Naive thymus-derived CD4-positive, alpha-beta T cell (primary cell): ENCODE results near the gene SPINK4. TPM values are rescaled to one million over a fixed set of nuclear protein-coding genes. Genes with fewer than 3 reads are reported as not detected.
A peak's percentile ranks its signal among the peaks of the same experiment; 100 is the strongest.

ENCODE experiments used
- ATAC-seq: fragments of 150-1000 bp; cut with Tn5 transposase; 2 replicates; pipeline ENCODE4 v1.10.0; 2021; ENCODE audit warnings: mild to moderate bottlenecking, moderate library complexity
- CTCF ChIA-PET: fragments of 350-600 bp; sonication (Branson Sonifier 250); formaldehyde crosslinking; loops from one replicate; lab custom pipeline; 2021; ENCODE audit warnings: antibody characterized with exemption; lab: Charles Lee
- POLR2A ChIA-PET: fragments of 350-600 bp; sonication (Branson Sonifier 250); formaldehyde crosslinking; loops from one replicate; lab custom pipeline; 2021; ENCODE audit warnings: antibody characterized with exemption, inconsistent platforms; lab: Charles Lee
- DNase-seq, 9 donors: peaks; one replicate each; pipeline versions ENCODE4 v3.0.0 to v3.0.0-alpha.2; 2020 to 2022; ENCODE audit warnings: mixed read lengths in 1 of 9
- H3K27ac ChIP-seq: one replicate; pipeline ENCODE4 v1.7.0; 2013; ENCODE audit warnings: mild to moderate bottlenecking, low read depth, low read length, moderate library complexity
- H3K27me3 ChIP-seq, 2 donors: one replicate each; pipeline ENCODE4 v1.7.0; 2013; ENCODE audit warnings: low read length in 2 of 2, mild to moderate bottlenecking in 2 of 2, moderate library complexity in 2 of 2; ENCODE audit not compliant: control insufficient read depth in 2 of 2, insufficient read depth in 2 of 2
- H3K36me3 ChIP-seq, 3 experiments: 1 replicate in 2 of 3; 2 replicates in 1 of 3; pipeline ENCODE4 v1.7.0; 2013; ENCODE audit warnings: low read length in 3 of 3, mild to moderate bottlenecking in 3 of 3, moderate library complexity in 1 of 3; ENCODE audit not compliant: insufficient read depth in 3 of 3, control insufficient read depth in 2 of 3
- H3K4me1 ChIP-seq, 2 donors: one replicate each; pipeline ENCODE4 v1.7.0; 2013; ENCODE audit warnings: low read length in 2 of 2, mild to moderate bottlenecking in 2 of 2, moderate library complexity in 1 of 2; ENCODE audit not compliant: control insufficient read depth in 2 of 2, insufficient read depth in 2 of 2
- H3K4me3 ChIP-seq: 2 replicates; pipeline ENCODE4 v1.7.0; 2013; ENCODE audit warnings: mild to moderate bottlenecking, low read length
- H3K9me3 ChIP-seq, 3 experiments: 1 replicate in 2 of 3; 2 replicates in 1 of 3; pipeline ENCODE4 v1.7.0; 2013; ENCODE audit warnings: low read length in 3 of 3; ENCODE audit not compliant: control insufficient read depth in 2 of 3
- H3K27ac Mint-ChIP-seq, 9 donors: one replicate each; pipeline ENCODE4 v1.8.0; 2020 to 2022; ENCODE audit warnings: mixed read lengths in 9 of 9, mild to moderate bottlenecking in 8 of 9, moderate library complexity in 5 of 9, inconsistent platforms in 2 of 9
- H3K27me3 Mint-ChIP-seq, 5 donors: one replicate each; pipeline ENCODE4 v1.8.0; 2021 to 2022; ENCODE audit warnings: mixed read lengths in 5 of 5, mild to moderate bottlenecking in 1 of 5
- H3K36me3 Mint-ChIP-seq, 5 donors: one replicate each; pipeline ENCODE4 v1.8.0; 2020 to 2022; ENCODE audit warnings: mixed read lengths in 5 of 5, mild to moderate bottlenecking in 3 of 5, inconsistent platforms in 1 of 5
- H3K4me1 Mint-ChIP-seq, 7 donors: one replicate each; pipeline ENCODE4 v1.8.0; 2020 to 2022; ENCODE audit warnings: mixed read lengths in 7 of 7, mild to moderate bottlenecking in 3 of 7, inconsistent platforms in 1 of 7
- H3K4me3 Mint-ChIP-seq, 10 donors: one replicate each; pipeline ENCODE4 v1.8.0; 2020 to 2022; ENCODE audit warnings: mild to moderate bottlenecking in 10 of 10, mixed read lengths in 10 of 10, moderate library complexity in 6 of 10, inconsistent platforms in 2 of 10
- H3K9me3 Mint-ChIP-seq, 11 donors: one replicate each; pipeline ENCODE4 v1.8.0; 2020 to 2022; ENCODE audit warnings: mixed read lengths in 11 of 11, mild to moderate bottlenecking in 4 of 11, inconsistent platforms in 1 of 11, moderate library complexity in 1 of 11
- intact Hi-C, 2 donors: fragments of 100-400 bp; cut with micrococcal nuclease; formaldehyde crosslinking; loops; one replicate each; pipeline ENCODE4 v1.15.1; 2023
- polyA plus RNA-seq, 2 donors: library from polyadenylated mRNA; unstranded; fragments of 300-500 nt; fragmentation: Illumina TruSeq; gene quantifications; one replicate each; pipeline ENCODE4 v1.2.3, GENCODE V29; 2021
- total RNA-seq, 6 experiments: library from RNA in 5 of 6; stranded (reverse) in 5 of 6; gene quantifications; 1 replicate in 5 of 6; 2 replicates in 1 of 6; pipeline ENCODE4 v1.2.3 and lab custom pipeline; 2021 to 2026

Gene SPINK4
- total and polyA plus RNA-seq, 7 experiments from 2014 or later, result not detected

- H3K27ac Mint-ChIP-seq, result peak overlapping the region; percentile 72 to 99 (median 87)
- Histone ChIP-seq H3K27ac (peak overlapping the region; percentile 93), H3K36me3 (peaks cover 0 to 23% (median 5%) of the 10 kb centered on the region in 3 experiments), H3K4me1 (peaks cover 11 to 39% of the 10 kb centered on the region in 2 donors), H3K27me3 (no peaks in the 10 kb centered on the region), H3K4me3 (no peak overlapping the region), H3K9me3 (no peaks in the 10 kb centered on the region)
- intact Hi-C loops, result loop anchor here (5.0 kb wide), 3 partner anchors 44 to 334 kb away; no protein-coding TSS in a partner anchor
- peak in 1 of 9 donors; percentile 13 for DNase-seq
- H3K9me3 Mint-ChIP-seq, result peaks cover 0 to 4% (median 0%) of the 10 kb centered on the region in 11 donors
- H3K4me3 Mint-ChIP-seq, result peak overlapping the region in 7 of 10 donors; percentile 27 to 69 (median 60)
- H3K36me3 Mint-ChIP-seq, result peaks cover 7 to 19% (median 11%) of the 10 kb centered on the region in 5 donors
- ATAC-seq, result no peak
- peaks cover 24 to 50% (median 38%) of the 10 kb centered on the region in 7 donors for H3K4me1 Mint-ChIP-seq
- ChIA-PET POLR2A (interaction anchor here (1.0 to 2.7 kb wide), 5 partner anchors 9 to 263 kb away, joined by 3 to 20 read pairs (median 7); partner anchors contain the start of gene DNAJA1), CTCF (no interaction called here)
- H3K27me3 Mint-ChIP-seq, result peaks cover 0 to 4% (median 0%) of the 10 kb centered on the region in 5 donors
These were observed 48.3 kb downstream of the SPINK4 start for GRCh38 chr9:33288235-33288634.

DNA sequence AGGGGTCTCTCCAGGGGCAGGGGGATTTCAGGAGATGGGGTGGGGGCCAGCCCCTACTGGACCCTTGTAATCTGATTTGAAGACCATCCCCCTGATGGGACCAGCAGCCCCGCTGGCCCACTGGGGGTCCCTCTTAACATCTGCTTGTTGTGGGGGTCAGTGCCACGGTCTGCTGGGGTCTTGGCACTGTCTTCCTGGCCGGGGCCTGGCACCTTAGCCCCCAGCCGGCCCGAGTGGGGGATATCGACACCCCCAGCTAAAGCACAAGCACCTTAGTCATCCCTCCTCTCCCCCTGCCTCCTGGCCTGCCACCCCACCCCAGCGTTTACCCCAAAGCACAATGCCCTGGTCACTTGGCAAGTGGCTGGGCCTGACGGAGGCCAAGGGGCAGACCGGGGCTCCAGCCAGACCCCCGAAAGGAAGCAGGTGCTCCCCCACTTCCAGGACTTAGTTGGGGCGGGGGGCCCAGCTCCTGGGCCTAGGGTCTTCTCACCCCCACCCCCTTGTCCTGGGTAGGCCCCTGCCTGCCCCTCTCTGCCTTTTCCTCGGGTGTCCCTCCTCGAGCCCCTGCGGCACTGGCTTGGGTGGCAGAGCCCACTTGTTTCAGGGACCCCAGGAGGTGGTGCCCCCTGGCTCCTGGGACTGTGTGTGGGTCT, 49.0 kb downstream of the SPINK4 start:
- Mint-ChIP-seq H3K27me3 (peaks cover 0 to 4% (median 0%) of the 10 kb centered on the region in 5 donors), H3K4me3 (peak overlapping the region in 8 of 10 donors; percentile 20 to 95 (median 58)), H3K27ac (peak overlapping the region; percentile 72 to 100 (median 96)), H3K36me3 (peaks cover 7 to 19% (median 11%) of the 10 kb centered on the region in 5 donors), H3K4me1 (peaks cover 26 to 57% (median 45%) of the 10 kb centered on the region in 7 donors), H3K9me3 (peaks cover 0 to 4% (median 0%) of the 10 kb centered on the region in 11 donors)
- POLR2A ChIA-PET, result interaction anchor here (0.7 to 2.7 kb wide), 7 partner anchors 10 to 263 kb away, joined by 3 to 29 read pairs (median 17); partner anchors contain the start of genes BAG1, CHMP5, DNAJA1 and NOL6
- CTCF ChIA-PET, result interaction anchor here (1.2 kb wide), 1 partner anchor 63 kb away, joined by 3 read pairs; no protein-coding TSS in a partner anchor
- Histone ChIP-seq H3K27ac (peak overlapping the region; percentile 93), H3K4me1 (peaks cover 11 to 44% of the 10 kb centered on the region in 2 donors), H3K4me3 (no peak overlapping the region), H3K9me3 (no peaks in the 10 kb centered on the region), H3K27me3 (no peaks in the 10 kb centered on the region), H3K36me3 (peaks cover 0 to 16% (median 5%) of the 10 kb centered on the region in 3 experiments)
- intact Hi-C loops, result loop anchor here (5.0 kb wide), 3 partner anchors 43 to 333 kb away; no protein-coding TSS in a partner anchor
- no peak for ATAC-seq
- peak in 1 of 9 donors; percentile 13 for DNase-seq

DNA sequence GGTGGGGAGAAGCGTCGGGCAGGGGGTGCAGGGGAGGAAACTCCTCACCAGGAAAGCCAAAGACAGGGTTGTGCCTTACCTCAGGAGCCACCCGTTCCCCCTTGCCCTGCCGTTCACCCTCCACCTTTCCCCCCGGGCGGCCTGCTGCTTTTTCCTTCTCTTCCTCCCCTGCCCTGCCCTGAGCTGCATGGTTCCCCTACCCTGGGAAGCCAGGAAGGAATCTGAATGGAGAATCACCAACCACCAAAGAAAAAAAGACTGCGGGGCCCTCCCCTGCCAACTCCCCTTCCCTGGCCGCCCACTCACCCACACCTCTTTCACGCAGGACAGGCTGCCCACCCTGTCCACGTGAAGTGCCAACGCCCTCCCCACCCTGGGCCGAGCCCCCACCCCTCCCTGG, 49.5 kb downstream of the SPINK4 start:
- Histone ChIP-seq H3K4me1 (peaks cover 11 to 44% of the 10 kb centered on the region in 2 donors), H3K27ac (peak overlapping the region; percentile 93), H3K27me3 (no peaks in the 10 kb centered on the region), H3K4me3 (peak overlapping the region; percentile 76), H3K9me3 (no peaks in the 10 kb centered on the region), H3K36me3 (peaks cover 0 to 16% (median 6%) of the 10 kb centered on the region in 3 experiments)
- H3K27me3 Mint-ChIP-seq, result peaks cover 0 to 4% (median 0%) of the 10 kb centered on the region in 5 donors
- H3K4me1 Mint-ChIP-seq, result peaks cover 30 to 62% (median 50%) of the 10 kb centered on the region in 7 donors
- ChIA-PET POLR2A (interaction anchor here (0.5 to 2.7 kb wide), 23 partner anchors 8 to 888 kb away, joined by 3 to 29 read pairs (median 4); partner anchors contain the start of genes AQP3, BAG1, CHMP5 and DNAJA1), CTCF (interaction anchor here (0.6 to 1.7 kb wide), 3 partner anchors 24 to 64 kb away, joined by 3 to 6 read pairs (median 4); partner anchors contain the start of gene CHMP5)
- peaks cover 0 to 4% (median 0%) of the 10 kb centered on the region in 11 donors for H3K9me3 Mint-ChIP-seq
- ATAC-seq, result no peak
- intact Hi-C loops, result loop anchor here (5.0 kb wide), 3 partner anchors 43 to 333 kb away; no protein-coding TSS in a partner anchor
- peak overlapping the region; percentile 83 to 99 (median 94) for H3K4me3 Mint-ChIP-seq
- peak in 7 of 9 donors; percentile 15 to 48 (median 29) for DNase-seq
- H3K36me3 Mint-ChIP-seq, result peaks cover 8 to 20% (median 13%) of the 10 kb centered on the region in 5 donors
- peak overlapping the region; percentile 96 to 100 (median 99) for H3K27ac Mint-ChIP-seq

DNA sequence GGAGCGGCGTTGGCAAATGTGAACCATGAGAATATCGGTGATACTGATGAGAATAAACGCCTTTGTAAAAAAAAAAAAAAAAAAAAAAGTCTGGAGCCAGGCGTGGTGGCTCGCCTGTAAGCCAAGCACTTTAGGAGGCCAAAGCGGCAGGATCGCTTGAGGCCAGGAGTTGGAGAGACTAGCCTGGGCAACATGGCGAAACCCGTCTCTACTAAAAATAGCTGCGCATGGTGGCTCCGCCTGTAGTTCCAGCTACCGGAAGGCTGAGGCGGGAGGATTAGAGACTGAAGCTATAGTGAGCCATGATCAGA, 49.9 kb downstream of the SPINK4 start:
- H3K4me1 Mint-ChIP-seq, result peaks cover 33 to 66% (median 54%) of the 10 kb centered on the region in 7 donors
- peaks cover 12 to 24% (median 17%) of the 10 kb centered on the region in 5 donors for H3K36me3 Mint-ChIP-seq
- ChIA-PET POLR2A (interaction anchor here (0.5 to 2.7 kb wide), 28 partner anchors 9 to 887 kb away, joined by 3 to 29 read pairs (median 4); partner anchors contain the start of genes AQP3, BAG1, CHMP5 and DNAJA1), CTCF (interaction anchor here (0.6 to 1.7 kb wide), 5 partner anchors 13 to 126 kb away, joined by 3 to 6 read pairs (median 3); partner anchors contain the start of gene CHMP5)
- DNase-seq (no peak), ATAC-seq (no peak)
- peaks cover 0 to 4% (median 0%) of the 10 kb centered on the region in 11 donors for H3K9me3 Mint-ChIP-seq
- H3K27ac Mint-ChIP-seq, result peak overlapping the region; percentile 96 to 100 (median 99)
- no peaks in the 10 kb centered on the region for H3K9me3 ChIP-seq
- peak overlapping the region; percentile 76 for H3K4me3 ChIP-seq
- no peaks in the 10 kb centered on the region for H3K27me3 ChIP-seq
- peaks cover 11 to 48% of the 10 kb centered on the region in 2 donors for H3K4me1 ChIP-seq
- intact Hi-C loops, result loop anchor here (1.0 to 10.0 kb wide), 20 partner anchors 16 to 1169 kb away; partner anchors contain the start of genes APTX (in 2 of the 2), BAG1 (in 2 of the 2), DNAJA1 (in 2 of the 2) and SMU1 (in 2 of the 2)
- peak overlapping the region; percentile 83 to 99 (median 94) for H3K4me3 Mint-ChIP-seq
- H3K27me3 Mint-ChIP-seq, result peaks cover 0 to 4% (median 0%) of the 10 kb centered on the region in 5 donors
- H3K27ac ChIP-seq, result peak overlapping the region; percentile 93
- H3K36me3 ChIP-seq, result peaks cover 0 to 20% (median 9%) of the 10 kb centered on the region in 3 experiments

GRCh38 chr9:33290247-33291030, 50.5 kb downstream of the SPINK4 start, which contains the start of gene NFX1:
NFX1 (plus strand) TSS chr9:33290516; CDS start chr9:33290573, 57 bp downstream.
- POLR2A ChIA-PET, result interaction anchor here (0.5 to 2.7 kb wide), 31 partner anchors 8 to 1856 kb away, joined by 3 to 29 read pairs (median 3); partner anchors contain the start of genes AQP3, BAG1, CHMP5 and DNAJA1
- peak; percentile 89 for ATAC-seq
- peaks cover 0 to 24% (median 9%) of the 10 kb centered on the region in 3 experiments for H3K36me3 ChIP-seq

More at GRCh38 chr9:33290247-33291030, 50.5 kb downstream of the SPINK4 start, which contains the start of gene NFX1:
- H3K27ac ChIP-seq, result peak within 1 kb of the TSS; percentile 93
- H3K4me3 Mint-ChIP-seq, result peak within 1 kb of the TSS; percentile 83 to 99 (median 94)
- intact Hi-C loops, result loop anchor here (1.0 to 10.0 kb wide), 17 partner anchors 16 to 1168 kb away; partner anchors contain the start of genes APTX (in 2 of the 2), BAG1 (in 2 of the 2), DNAJA1 (in 2 of the 2) and SMU1 (in 2 of the 2)
- peak; percentile 94 to 100 (median 99) for DNase-seq
- no peaks in the 10 kb centered on the region for H3K27me3 ChIP-seq
- peaks cover 36 to 72% (median 58%) of the 10 kb centered on the region in 7 donors for H3K4me1 Mint-ChIP-seq
- peaks cover 0 to 4% (median 0%) of the 10 kb centered on the region in 11 donors for H3K9me3 Mint-ChIP-seq
- H3K4me3 ChIP-seq, result peak within 1 kb of the TSS; percentile 76
- H3K27ac Mint-ChIP-seq, result peak within 1 kb of the TSS; percentile 96 to 100 (median 99)
- no peaks in the 10 kb centered on the region for H3K9me3 ChIP-seq
- CTCF ChIA-PET, result interaction anchor here (0.9 to 1.7 kb wide), 4 partner anchors 12 to 125 kb away, joined by 3 to 6 read pairs (median 3); partner anchors contain the start of gene CHMP5
- peaks cover 12 to 28% (median 19%) of the 10 kb centered on the region in 5 donors for H3K36me3 Mint-ChIP-seq
- peaks cover 0 to 4% (median 0%) of the 10 kb centered on the region in 5 donors for H3K27me3 Mint-ChIP-seq
- H3K4me1 ChIP-seq, result peaks cover 11 to 49% of the 10 kb centered on the region in 2 donors
